Right atrium auricular region (tissue), 2 donors: Measurements from ENCODE around the gene SECISBP2. TPM values are rescaled to one million over a fixed set of nuclear protein-coding genes. Genes with fewer than 3 reads are reported as not detected.
A peak's percentile ranks its signal among the peaks of the same experiment; 100 is the strongest.

Source experiments
- DNase-seq: peaks from one replicate; pipeline ENCODE4 v3.0.0-alpha.2; 2019; ENCODE audit warnings: low spot score
- H3K27ac ChIP-seq, 2 donors: fragments of 200-600 bp; sonication (generic); 1 replicate in 1 of 2; 2 replicates in 1 of 2; pipeline ENCODE4 v1.5.1; 2016 to 2019
- H3K27me3 ChIP-seq, 2 donors: fragments of 200-600 bp; sonication (generic); one replicate each; pipeline versions ENCODE4 v1.5.1 to v1.6.0; 2017 to 2019
- H3K36me3 ChIP-seq: fragments of 200-600 bp; sonication (generic); one replicate; pipeline ENCODE4 v1.5.1; 2016
- H3K4me1 ChIP-seq, 2 donors: fragments of 200-600 bp; sonication (generic); one replicate each; pipeline versions ENCODE4 v1.5.1 to v1.6.0; 2017 to 2019
- H3K4me3 ChIP-seq, 2 donors: fragments of 200-600 bp; sonication (generic); 1 replicate in 1 of 2; 2 replicates in 1 of 2; pipeline ENCODE4 v1.5.1; 2017 to 2019; ENCODE audit warnings: mild to moderate bottlenecking in 1 of 2, moderate library complexity in 1 of 2
- H3K9me3 ChIP-seq, 2 donors: fragments of 200-600 bp; sonication (generic); one replicate each; pipeline ENCODE4 v1.5.1; 2019
- total RNA-seq, 2 donors: library from RNA; depleted of rRNA; stranded (reverse); fragments of >200 nt; gene quantifications; one replicate each; pipeline ENCODE4 v1.1.0, GENCODE V29; 2016
- TF ChIP-seq, protein P1 (sequence below), 2 donors: fragments of 200-600 bp; sonication (generic); IDR thresholded peaks; one replicate each; pipeline ENCODE4 v1.5.1; 2019; ENCODE audit warnings: antibody characterized with exemption in 2 of 2

The SECISBP2 gene
- total RNA-seq, 2 donors from 2014 or later, result 15.0 to 19.9 TPM

DNA sequence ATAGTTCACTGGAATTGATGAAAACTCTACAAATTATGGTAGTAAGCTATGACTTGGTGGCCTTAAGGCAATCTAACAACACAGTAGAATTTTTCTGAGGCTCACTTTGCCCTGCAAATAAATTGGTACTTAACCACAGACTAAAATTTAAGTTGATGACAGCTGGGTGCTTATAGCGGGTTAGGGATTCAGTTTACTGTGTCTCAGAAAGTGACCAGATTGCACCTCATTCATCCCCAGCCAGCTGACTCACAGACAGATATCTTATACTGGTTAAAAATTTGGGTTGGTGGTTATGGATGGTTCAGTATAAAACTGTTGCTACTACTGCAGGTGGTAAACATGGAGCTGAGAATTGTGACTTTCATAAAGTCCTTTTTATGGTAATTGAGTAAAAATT is 4.5 kb upstream of the SECISBP2 start:
- Histone ChIP-seq H3K4me1 (peaks cover 0 to 25% of the 10 kb centered on the region in 2 donors), H3K9me3 (no peaks in the 10 kb centered on the region), H3K4me3 (no peak overlapping the region), H3K36me3 (no peaks in the 10 kb centered on the region), H3K27me3 (no peaks in the 10 kb centered on the region), H3K27ac (no peak overlapping the region)
- TF ChIP-seq, protein P1, sequence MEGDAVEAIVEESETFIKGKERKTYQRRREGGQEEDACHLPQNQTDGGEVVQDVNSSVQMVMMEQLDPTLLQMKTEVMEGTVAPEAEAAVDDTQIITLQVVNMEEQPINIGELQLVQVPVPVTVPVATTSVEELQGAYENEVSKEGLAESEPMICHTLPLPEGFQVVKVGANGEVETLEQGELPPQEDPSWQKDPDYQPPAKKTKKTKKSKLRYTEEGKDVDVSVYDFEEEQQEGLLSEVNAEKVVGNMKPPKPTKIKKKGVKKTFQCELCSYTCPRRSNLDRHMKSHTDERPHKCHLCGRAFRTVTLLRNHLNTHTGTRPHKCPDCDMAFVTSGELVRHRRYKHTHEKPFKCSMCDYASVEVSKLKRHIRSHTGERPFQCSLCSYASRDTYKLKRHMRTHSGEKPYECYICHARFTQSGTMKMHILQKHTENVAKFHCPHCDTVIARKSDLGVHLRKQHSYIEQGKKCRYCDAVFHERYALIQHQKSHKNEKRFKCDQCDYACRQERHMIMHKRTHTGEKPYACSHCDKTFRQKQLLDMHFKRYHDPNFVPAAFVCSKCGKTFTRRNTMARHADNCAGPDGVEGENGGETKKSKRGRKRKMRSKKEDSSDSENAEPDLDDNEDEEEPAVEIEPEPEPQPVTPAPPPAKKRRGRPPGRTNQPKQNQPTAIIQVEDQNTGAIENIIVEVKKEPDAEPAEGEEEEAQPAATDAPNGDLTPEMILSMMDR (IDR thresholded peaks at IDR 0.05), result no peak
- DNase-seq, result no peak

DNA sequence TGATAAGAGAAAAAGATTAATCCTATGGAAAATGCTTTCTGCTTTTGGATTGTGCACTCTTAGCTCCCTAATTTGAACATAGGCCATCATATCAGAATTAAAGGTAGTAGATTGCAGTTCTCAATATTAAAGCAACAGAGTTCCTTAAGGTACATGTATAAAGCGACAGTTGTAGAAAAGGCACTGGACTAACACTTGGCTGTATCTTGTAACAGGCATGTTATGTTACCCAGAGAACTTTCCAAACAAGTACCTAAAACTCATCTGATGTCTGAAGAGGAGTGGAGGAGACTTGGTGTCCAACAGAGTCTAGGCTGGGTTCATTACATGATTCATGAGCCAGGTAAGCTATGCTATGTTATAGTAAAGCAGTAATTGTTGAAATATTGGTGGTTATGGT is 3.3 kb upstream of the SECISBP2 start:
- Histone ChIP-seq H3K9me3 (no peaks in the 10 kb centered on the region), H3K27ac (no peak overlapping the region), H3K4me3 (no peak overlapping the region), H3K4me1 (peaks cover 0 to 24% of the 10 kb centered on the region in 2 donors), H3K27me3 (no peaks in the 10 kb centered on the region), H3K36me3 (no peaks in the 10 kb centered on the region)
- TF ChIP-seq, protein P1 (IDR thresholded peaks at IDR 0.05), result no peak
- DNase-seq, result no peak

DNA sequence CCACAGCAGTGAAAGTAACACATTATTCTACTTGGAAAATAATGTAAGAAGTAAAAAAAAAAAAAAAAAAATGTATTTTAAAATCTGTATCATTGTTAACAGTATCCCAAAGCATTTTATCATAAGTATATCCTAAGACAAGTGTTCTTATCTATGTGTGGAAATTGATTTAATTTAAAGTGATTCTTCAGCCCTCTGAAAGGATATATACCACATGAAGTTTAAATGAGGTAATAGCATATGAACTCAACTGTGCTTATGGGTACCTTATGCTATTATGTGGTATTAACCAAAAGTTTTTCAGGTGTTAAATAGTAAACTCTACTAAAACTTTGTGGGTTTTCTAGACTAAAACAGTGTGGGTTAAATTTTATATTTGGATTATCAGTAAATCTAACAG is 2.8 kb upstream of the SECISBP2 start:
- H3K4me1 ChIP-seq, result peaks cover 0 to 26% of the 10 kb centered on the region in 2 donors

DNA sequence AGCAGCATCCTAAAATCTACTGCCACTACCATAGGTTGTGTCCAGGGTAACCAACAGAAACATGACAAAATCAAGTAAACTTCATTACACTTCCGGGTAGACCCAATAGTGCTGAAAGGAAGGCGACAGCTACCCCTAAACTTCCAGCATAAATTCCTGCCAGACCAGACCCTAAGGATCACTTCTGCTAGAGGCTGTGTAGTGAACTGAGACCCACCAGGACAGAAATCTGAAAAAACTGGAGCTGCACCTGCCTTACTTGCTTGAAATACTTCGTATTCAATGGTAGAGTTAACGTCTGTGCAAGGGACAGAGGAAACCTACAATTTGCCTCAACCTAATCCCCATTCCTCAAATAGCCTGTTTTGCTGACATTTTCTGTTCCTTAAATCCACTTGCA is 1.0 kb upstream of the SECISBP2 start:
- no peak overlapping the region for H3K4me3 ChIP-seq
- no peaks in the 10 kb centered on the region for H3K9me3 ChIP-seq
- TF ChIP-seq, protein P1 (IDR thresholded peaks at IDR 0.05), result no peak
- H3K27me3 ChIP-seq, result no peaks in the 10 kb centered on the region
- no peak for DNase-seq
- H3K27ac ChIP-seq, result peak overlapping the region in 1 of 2 donors; percentile 100
- H3K4me1 ChIP-seq, result peaks cover 0 to 26% of the 10 kb centered on the region in 2 donors
- H3K36me3 ChIP-seq, result no peaks in the 10 kb centered on the region

More for the DNA sequence above, 2.8 kb upstream of the SECISBP2 start:
- TF ChIP-seq, protein P1 (IDR thresholded peaks at IDR 0.05), result no peak
- Histone ChIP-seq H3K4me3 (no peak overlapping the region), H3K9me3 (no peaks in the 10 kb centered on the region), H3K27me3 (no peaks in the 10 kb centered on the region), H3K36me3 (no peaks in the 10 kb centered on the region), H3K27ac (no peak overlapping the region)
- no peak for DNase-seq

DNA sequence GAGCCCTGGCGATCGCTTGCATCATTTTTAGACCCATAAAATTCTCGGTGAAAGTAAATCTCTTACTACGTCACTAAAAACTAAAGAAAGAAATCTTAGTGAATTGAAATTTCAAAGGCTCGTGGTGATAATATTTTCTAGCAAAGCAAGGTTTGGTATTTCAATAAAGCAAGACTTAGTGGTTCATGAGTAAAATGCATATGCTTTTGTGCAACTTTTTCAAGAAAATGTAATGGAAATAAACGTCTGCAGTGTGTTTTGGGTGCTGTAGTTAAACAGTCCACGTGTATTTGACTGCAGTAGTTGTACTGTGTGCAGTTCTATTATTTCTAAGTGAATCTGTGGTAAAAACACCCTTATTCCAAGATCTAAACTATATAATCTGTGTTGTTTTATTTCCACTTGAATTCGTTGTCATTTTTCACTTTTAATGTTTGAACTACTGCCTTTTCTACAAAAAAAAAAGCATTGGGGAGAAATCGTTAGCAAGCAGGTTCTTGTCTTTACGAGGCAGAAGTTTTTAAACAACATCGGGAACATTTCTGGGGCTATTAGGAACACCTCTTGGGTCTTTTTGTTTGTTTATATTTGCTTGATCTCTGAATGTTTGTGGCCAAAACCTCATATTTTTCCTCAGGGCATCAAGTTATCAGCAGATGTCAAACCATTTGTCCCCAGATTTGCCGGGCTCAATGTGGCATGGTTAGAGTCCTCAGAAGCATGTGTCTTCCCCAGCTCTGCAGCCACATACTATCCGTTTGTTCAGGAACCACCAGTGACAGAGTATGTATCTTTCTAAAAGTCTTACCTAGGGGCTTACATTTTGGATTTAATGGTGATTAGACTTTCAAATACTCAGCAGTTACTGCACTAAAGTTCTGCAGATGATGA is 960 bp downstream of the SECISBP2 start:
- no peaks in the 10 kb centered on the region for H3K27me3 ChIP-seq
- peak overlapping the region; percentile 99 to 100 for H3K27ac ChIP-seq
- no peaks in the 10 kb centered on the region for H3K36me3 ChIP-seq
- H3K4me3 ChIP-seq, result peak overlapping the region; percentile 78 to 83
- TF ChIP-seq, protein P1 (IDR thresholded peaks at IDR 0.05), result peak; percentile 9 to 65
- DNase-seq, result no peak
- peaks cover 0 to 37% of the 10 kb centered on the region in 2 donors for H3K4me1 ChIP-seq
- H3K9me3 ChIP-seq, result no peaks in the 10 kb centered on the region
